Panc1 (cell line): ENCODE results near the gene PTGDR2. TPM values are rescaled to one million over a fixed set of nuclear protein-coding genes. Genes with fewer than 3 reads are reported as not detected.

Experiments used
- ATAC-seq: fragments of 200-7000 bp; cut with Tn5 transposase; 2 replicates; pipeline ENCODE4 v1.9.1; 2020; ENCODE audit warnings: mild to moderate bottlenecking, moderate library complexity
- BruUV-seq: library from RNA; stranded (reverse); fragments of 400-500 nt; replicated peaks from 2 replicates; lab custom pipeline; 2021; lab: Mats Ljungman, UMichigan
- CTCF ChIA-PET: fragments of 300-600 bp; sonication (Branson Sonifier 250); formaldehyde crosslinking; loops from one replicate; lab custom pipeline; 2022; ENCODE audit warnings: antibody characterized with exemption; lab: Charles Lee
- POLR2A ChIA-PET: fragments of 300-600 bp; sonication (Branson Sonifier 250); formaldehyde crosslinking; loops from one replicate; lab custom pipeline; 2022; ENCODE audit warnings: antibody characterized with exemption; lab: Charles Lee
- DNase-seq: peaks from one replicate; pipeline ENCODE4 v3.0.0-alpha.2; 2010; ENCODE audit warnings: low read depth, low spot score
- H3K27ac ChIP-seq: 2 replicates; pipeline ENCODE4 v1.5.1; 2011; ENCODE audit warnings: mild to moderate bottlenecking, low read length, inconsistent platforms
- H3K27me3 ChIP-seq: fragments of 200-500 bp; sonication (Bioruptor generic); 2 replicates; pipeline ENCODE4 v1.6.0; 2014; ENCODE audit warnings: low read length, inconsistent platforms; ENCODE audit not compliant: control insufficient read depth, insufficient read depth
- H3K36me3 ChIP-seq: fragments of 200-500 bp; sonication (Bioruptor generic); 2 replicates; pipeline ENCODE4 v1.5.1; 2014; ENCODE audit warnings: inconsistent platforms, mild to moderate bottlenecking, low read length, moderate library complexity; ENCODE audit not compliant: control insufficient read depth, insufficient read depth
- H3K4me1 ChIP-seq: 2 replicates; pipeline ENCODE4 v1.5.1; 2011; ENCODE audit warnings: inconsistent platforms, mild to moderate bottlenecking, low read length, moderate library complexity; ENCODE audit not compliant: control insufficient read depth, insufficient read depth
- H3K4me3 ChIP-seq, 2 experiments: 2 replicates each; pipeline ENCODE4 v1.5.1; 2011 to 2012; ENCODE audit warnings: low read depth in 2 of 2, low read length in 2 of 2, mild to moderate bottlenecking in 2 of 2, inconsistent platforms in 1 of 2, moderate library complexity in 1 of 2
- H3K9me3 ChIP-seq: fragments of 200-500 bp; sonication (Bioruptor generic); 2 replicates; pipeline ENCODE4 v1.5.1; 2014; ENCODE audit warnings: low read depth, mild to moderate bottlenecking, inconsistent platforms, low read length, moderate library complexity; ENCODE audit not compliant: control insufficient read depth, insufficient read depth
- POLR2AphosphoS5 ChIP-seq: IDR thresholded peaks from 2 replicates; pipeline ENCODE4 v1.6.1; 2012; ENCODE audit warnings: mild to moderate bottlenecking, low read depth, low read length, moderate library complexity
- SIN3A ChIP-seq: IDR thresholded peaks from 2 replicates; pipeline ENCODE4 v1.6.1; 2012; ENCODE audit warnings: low read depth, mild to moderate bottlenecking, low read length, moderate library complexity, borderline replicate concordance; ENCODE audit not compliant: insufficient read depth
- TCF7L2 ChIP-seq: IDR thresholded peaks from 2 replicates; pipeline ENCODE4 v1.6.1; 2011; ENCODE audit warnings: mild to moderate bottlenecking, low read depth, low read length, inconsistent platforms
- in situ Hi-C: cut with HindIII; loops from 2 replicates; pipeline ENCODE4 v1.10.0; 2016; ENCODE audit warnings: low sequenced_read_pairs, low pct_unique_long_range_greater_than_20kb
- intact Hi-C: fragments of 100-400 bp; cut with micrococcal nuclease; formaldehyde crosslinking; loops from one replicate; pipeline ENCODE4 v1.10.0; 2022; ENCODE audit not compliant: unreplicated experiment
- total RNA-seq: library from RNA; stranded (reverse); gene quantifications from one replicate; pipeline ENCODE4 v1.2.1, GENCODE V29; 2021; ENCODE audit not compliant: unreplicated experiment
- TF ChIP-seq, protein P1 (sequence below), 2 experiments: IDR thresholded peaks; 2 replicates each; pipeline ENCODE4 v1.6.1; 2011 to 2012; ENCODE audit warnings: low read depth in 2 of 2, control low read depth in 1 of 2, low read length in 1 of 2, mild to moderate bottlenecking in 1 of 2, moderate library complexity in 1 of 2; ENCODE audit not compliant: insufficient read depth in 1 of 2
- TF ChIP-seq, protein P2 (sequence below): fragments of 450-650 bp; IDR thresholded peaks from 2 replicates; pipeline ENCODE4 v1.5.1; 2017; ENCODE audit warnings: mild to moderate bottlenecking

The PTGDR2 gene
- total RNA-seq, 1 experiment from 2014 or later, result not detected

DNA sequence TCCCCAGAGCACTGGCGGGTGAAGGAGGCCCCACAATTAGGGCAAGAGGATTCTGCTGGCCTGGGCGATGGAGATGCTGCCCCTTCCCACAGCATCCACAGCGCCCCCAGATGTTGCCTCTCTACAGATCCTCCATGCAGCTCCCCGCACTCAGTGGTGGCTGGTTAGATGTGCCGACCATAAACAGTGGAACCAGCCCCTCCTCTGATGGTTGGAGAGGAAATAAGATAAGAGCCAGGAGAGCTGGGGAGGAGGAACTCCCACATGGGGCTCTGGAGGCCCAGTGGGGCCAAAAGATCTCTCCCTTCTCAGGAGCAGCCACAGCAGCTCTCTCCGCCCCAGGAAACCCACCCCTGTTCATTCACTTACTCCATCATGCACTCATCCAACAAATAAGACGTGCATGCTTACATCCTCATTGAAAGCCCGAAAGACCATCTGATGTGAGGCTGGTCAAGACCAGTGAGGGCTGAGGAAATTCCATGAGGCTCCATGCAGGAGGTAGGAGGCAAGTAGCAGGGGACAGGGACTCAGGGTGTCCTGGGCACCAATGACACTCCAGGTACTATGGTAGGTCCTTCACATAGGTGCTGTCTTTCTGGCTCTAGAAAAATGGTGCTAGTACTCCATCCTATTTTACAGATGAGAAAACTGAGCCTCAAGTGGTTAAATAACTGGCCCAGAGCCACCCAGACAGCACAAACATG lies 1.5 kb downstream of the PTGDR2 start:
- H3K4me1 ChIP-seq, result no peaks in the 10 kb centered on the region
- H3K4me3 ChIP-seq, result no peak overlapping the region
- no peaks in the 10 kb centered on the region for H3K9me3 ChIP-seq
- POLR2A ChIA-PET, result no interaction called here
- DNase-seq (no peak), ATAC-seq (no peak)
- intact Hi-C loops (no loop called here), in situ Hi-C loops (no loop called here)
- H3K27me3 ChIP-seq, result no peaks in the 10 kb centered on the region
- CTCF ChIA-PET, result interaction anchor here (0.9 kb wide), 1 partner anchor 23 kb away, joined by 3 read pairs; no protein-coding TSS in a partner anchor
- BruUV-seq, result no TSS peak
- peaks cover 2% of the 10 kb centered on the region; the same call in 1 of the 2 replicates for H3K36me3 ChIP-seq
- TF ChIP-seq SIN3A, result no peak
- no peak for TF ChIP-seq TCF7L2
- TF ChIP-seq, protein P1, sequence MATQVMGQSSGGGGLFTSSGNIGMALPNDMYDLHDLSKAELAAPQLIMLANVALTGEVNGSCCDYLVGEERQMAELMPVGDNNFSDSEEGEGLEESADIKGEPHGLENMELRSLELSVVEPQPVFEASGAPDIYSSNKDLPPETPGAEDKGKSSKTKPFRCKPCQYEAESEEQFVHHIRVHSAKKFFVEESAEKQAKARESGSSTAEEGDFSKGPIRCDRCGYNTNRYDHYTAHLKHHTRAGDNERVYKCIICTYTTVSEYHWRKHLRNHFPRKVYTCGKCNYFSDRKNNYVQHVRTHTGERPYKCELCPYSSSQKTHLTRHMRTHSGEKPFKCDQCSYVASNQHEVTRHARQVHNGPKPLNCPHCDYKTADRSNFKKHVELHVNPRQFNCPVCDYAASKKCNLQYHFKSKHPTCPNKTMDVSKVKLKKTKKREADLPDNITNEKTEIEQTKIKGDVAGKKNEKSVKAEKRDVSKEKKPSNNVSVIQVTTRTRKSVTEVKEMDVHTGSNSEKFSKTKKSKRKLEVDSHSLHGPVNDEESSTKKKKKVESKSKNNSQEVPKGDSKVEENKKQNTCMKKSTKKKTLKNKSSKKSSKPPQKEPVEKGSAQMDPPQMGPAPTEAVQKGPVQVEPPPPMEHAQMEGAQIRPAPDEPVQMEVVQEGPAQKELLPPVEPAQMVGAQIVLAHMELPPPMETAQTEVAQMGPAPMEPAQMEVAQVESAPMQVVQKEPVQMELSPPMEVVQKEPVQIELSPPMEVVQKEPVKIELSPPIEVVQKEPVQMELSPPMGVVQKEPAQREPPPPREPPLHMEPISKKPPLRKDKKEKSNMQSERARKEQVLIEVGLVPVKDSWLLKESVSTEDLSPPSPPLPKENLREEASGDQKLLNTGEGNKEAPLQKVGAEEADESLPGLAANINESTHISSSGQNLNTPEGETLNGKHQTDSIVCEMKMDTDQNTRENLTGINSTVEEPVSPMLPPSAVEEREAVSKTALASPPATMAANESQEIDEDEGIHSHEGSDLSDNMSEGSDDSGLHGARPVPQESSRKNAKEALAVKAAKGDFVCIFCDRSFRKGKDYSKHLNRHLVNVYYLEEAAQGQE (IDR thresholded peaks at IDR 0.05; ENCODE audit: insufficient read depth in 1 of 2, low read depth in 2 of 2, low read length in 1 of 2), result no peak
- TF ChIP-seq POLR2AphosphoS5, result no peak
- TF ChIP-seq, protein P2, sequence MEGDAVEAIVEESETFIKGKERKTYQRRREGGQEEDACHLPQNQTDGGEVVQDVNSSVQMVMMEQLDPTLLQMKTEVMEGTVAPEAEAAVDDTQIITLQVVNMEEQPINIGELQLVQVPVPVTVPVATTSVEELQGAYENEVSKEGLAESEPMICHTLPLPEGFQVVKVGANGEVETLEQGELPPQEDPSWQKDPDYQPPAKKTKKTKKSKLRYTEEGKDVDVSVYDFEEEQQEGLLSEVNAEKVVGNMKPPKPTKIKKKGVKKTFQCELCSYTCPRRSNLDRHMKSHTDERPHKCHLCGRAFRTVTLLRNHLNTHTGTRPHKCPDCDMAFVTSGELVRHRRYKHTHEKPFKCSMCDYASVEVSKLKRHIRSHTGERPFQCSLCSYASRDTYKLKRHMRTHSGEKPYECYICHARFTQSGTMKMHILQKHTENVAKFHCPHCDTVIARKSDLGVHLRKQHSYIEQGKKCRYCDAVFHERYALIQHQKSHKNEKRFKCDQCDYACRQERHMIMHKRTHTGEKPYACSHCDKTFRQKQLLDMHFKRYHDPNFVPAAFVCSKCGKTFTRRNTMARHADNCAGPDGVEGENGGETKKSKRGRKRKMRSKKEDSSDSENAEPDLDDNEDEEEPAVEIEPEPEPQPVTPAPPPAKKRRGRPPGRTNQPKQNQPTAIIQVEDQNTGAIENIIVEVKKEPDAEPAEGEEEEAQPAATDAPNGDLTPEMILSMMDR, result no peak
- H3K27ac ChIP-seq, result no peak overlapping the region

DNA sequence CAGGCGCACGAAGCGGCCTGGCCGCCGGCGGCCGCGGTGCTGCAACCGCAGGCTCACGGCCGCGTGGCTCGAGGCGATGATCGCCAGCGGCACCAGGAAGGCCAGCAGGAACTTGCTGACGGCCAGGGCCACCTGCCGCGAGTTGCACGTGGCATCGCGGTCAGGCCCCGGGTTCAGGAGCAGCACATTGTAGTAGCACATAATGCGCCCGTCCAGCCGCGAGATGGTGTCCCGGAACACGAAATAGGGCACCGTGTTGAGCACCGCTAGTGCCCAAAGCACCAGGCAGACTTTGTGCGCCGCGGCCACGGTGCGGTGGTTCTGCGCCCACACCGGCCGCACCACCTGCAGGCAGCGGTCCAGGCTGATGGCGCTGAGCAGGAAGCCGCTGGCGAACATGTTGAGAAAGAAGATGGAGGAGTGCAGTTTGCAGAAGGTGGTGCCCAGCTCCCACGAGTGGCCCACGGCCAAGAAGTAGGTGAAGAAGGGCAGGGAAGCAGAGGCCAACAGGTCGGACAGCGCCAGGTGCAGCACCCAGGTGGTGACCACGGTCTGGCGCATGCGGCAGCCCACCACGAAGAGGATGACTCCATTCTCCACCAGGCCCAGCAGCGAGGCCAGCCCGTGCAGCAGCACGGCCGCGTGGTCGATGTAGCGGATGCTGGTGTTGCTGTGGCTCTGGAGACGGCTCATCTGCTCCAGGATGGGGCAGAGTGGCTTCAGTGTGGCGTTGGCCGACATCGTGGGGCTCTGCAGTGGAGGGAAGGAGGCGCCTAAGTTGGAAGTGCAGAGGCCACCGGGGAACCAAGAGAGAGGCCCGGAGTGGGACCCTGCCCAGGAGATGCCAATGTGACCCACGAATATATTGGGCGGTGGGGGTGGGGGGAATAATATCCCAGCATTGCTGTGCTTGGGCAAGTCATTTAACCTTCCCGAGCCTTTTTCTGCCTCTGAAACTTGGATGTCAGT lies 2.5 kb downstream of the PTGDR2 start:
- intact Hi-C loops (no loop called here), in situ Hi-C loops (no loop called here)
- TF ChIP-seq SIN3A (no peak), POLR2AphosphoS5 (no peak), TCF7L2 (no peak)
- TF ChIP-seq, protein P2, result no peak
- TF ChIP-seq, protein P1 (IDR thresholded peaks at IDR 0.05; ENCODE audit: insufficient read depth in 1 of 2, low read depth in 2 of 2, low read length in 1 of 2), result no peak
- H3K27me3 ChIP-seq, result no peaks in the 10 kb centered on the region
- ChIA-PET CTCF (no interaction called here), POLR2A (no interaction called here)
- ATAC-seq, result no peak
- no TSS peak for BruUV-seq
- peaks cover 2% of the 10 kb centered on the region; the same call in 1 of the 2 replicates for H3K36me3 ChIP-seq
- H3K4me1 ChIP-seq, result no peaks in the 10 kb centered on the region
- no peak overlapping the region for H3K27ac ChIP-seq
- H3K9me3 ChIP-seq, result no peaks in the 10 kb centered on the region
- H3K4me3 ChIP-seq, result no peak overlapping the region
- DNase-seq, result no peak
